Activated CD8-positive, alpha-beta T cell treated with anti-CD3 and anti-CD28 coated beads, Interleukin-2, amount 10 ng/mL, durations not matched to agents 7 days and 5 days (primary cell): Measurements from ENCODE around the gene SERINC1. TPM values are rescaled to one million over a fixed set of nuclear protein-coding genes. Genes with fewer than 3 reads are reported as not detected.

ENCODE experiments used
- ATAC-seq: fragments of 150-1000 bp; cut with Tn5 transposase; one replicate; pipeline ENCODE4 v1.10.0; 2021; ENCODE audit warnings: moderate library complexity
- CTCF ChIA-PET: fragments of 350-600 bp; sonication (Branson Sonifier 250); formaldehyde crosslinking; loops from one replicate; lab custom pipeline; 2021; ENCODE audit warnings: antibody characterized with exemption; lab: Charles Lee
- POLR2A ChIA-PET: fragments of 350-600 bp; sonication (Branson Sonifier 250); formaldehyde crosslinking; loops from one replicate; lab custom pipeline; 2021; ENCODE audit warnings: antibody characterized with exemption; lab: Charles Lee
- DNase-seq: peaks from one replicate; pipeline ENCODE4 v3.0.0-alpha.2; 2020
- H3K27ac Mint-ChIP-seq: one replicate; pipeline ENCODE4 v1.8.0; 2021; ENCODE audit warnings: mild to moderate bottlenecking, mixed read lengths
- H3K27me3 Mint-ChIP-seq: one replicate; pipeline ENCODE4 v1.8.0; 2021; ENCODE audit warnings: low read depth, mixed read lengths
- H3K36me3 Mint-ChIP-seq: one replicate; pipeline ENCODE4 v1.8.0; 2021; ENCODE audit warnings: low read depth, mixed read lengths
- H3K4me1 Mint-ChIP-seq: one replicate; pipeline ENCODE4 v1.8.0; 2021; ENCODE audit warnings: low read depth, mixed read lengths
- H3K4me3 Mint-ChIP-seq: one replicate; pipeline ENCODE4 v1.8.0; 2021; ENCODE audit warnings: mild to moderate bottlenecking, mixed read lengths
- H3K9me3 Mint-ChIP-seq: one replicate; pipeline ENCODE4 v1.8.0; 2022; ENCODE audit warnings: mixed read lengths; ENCODE audit not compliant: insufficient read depth
- total RNA-seq, 2 experiments: library from RNA; stranded (reverse); gene quantifications; one replicate each; pipeline ENCODE4 v1.2.3, GENCODE V29; 2021

SERINC1 gene
- total RNA-seq, 2 experiments from 2014 or later, result 41.9 to 44.9 TPM

GRCh38 chr6:122408240-122408639, 63.4 kb downstream of the SERINC1 start:
- Mint-ChIP-seq H3K27me3 (no peaks in the 10 kb centered on the region), H3K4me3 (peak overlapping the region; percentile 66), H3K9me3 (no peaks in the 10 kb centered on the region), H3K27ac (peak overlapping the region; percentile 86), H3K36me3 (peaks cover 58% of the 10 kb centered on the region), H3K4me1 (peaks cover 47% of the 10 kb centered on the region)
- ChIA-PET CTCF (interaction anchor here (1.5 kb wide), 1 partner anchor 9 kb away, joined by 4 read pairs; the partner anchor contains the start of gene HSF2), POLR2A (interaction anchor here (0.9 to 1.5 kb wide), 2 partner anchors 9 to 63 kb away, joined by 4 to 5 read pairs; partner anchors contain the start of genes HSF2 and SERINC1)
- ATAC-seq (no peak), DNase-seq (no peak)

GRCh38 chr6:122407712-122408111, 63.9 kb downstream of the SERINC1 start:
- Mint-ChIP-seq H3K27me3 (no peaks in the 10 kb centered on the region), H3K4me3 (no peak overlapping the region), H3K4me1 (peaks cover 48% of the 10 kb centered on the region), H3K27ac (no peak overlapping the region), H3K36me3 (peaks cover 58% of the 10 kb centered on the region), H3K9me3 (no peaks in the 10 kb centered on the region)
- ChIA-PET POLR2A (no interaction called here), CTCF (interaction anchor here (1.5 kb wide), 1 partner anchor 8 kb away, joined by 4 read pairs; the partner anchor contains the start of gene HSF2)
- DNase-seq (no peak), ATAC-seq (no peak)

- H3K27ac Mint-ChIP-seq, result peak overlapping the region; percentile 37
- ATAC-seq, result no peak
- no peak for DNase-seq
- peaks cover 50% of the 10 kb centered on the region for H3K36me3 Mint-ChIP-seq
- CTCF ChIA-PET, result interaction anchor here (0.9 to 1.2 kb wide), 2 partner anchors 10 to 13 kb away, joined by 3 read pairs; no protein-coding TSS in a partner anchor
- H3K9me3 Mint-ChIP-seq, result no peaks in the 10 kb centered on the region
- no peak overlapping the region for H3K4me3 Mint-ChIP-seq
- POLR2A ChIA-PET, result interaction anchor here (1.4 kb wide), 1 partner anchor 65 kb away, joined by 5 read pairs; the partner anchor contains the start of gene SERINC1
- peaks cover 62% of the 10 kb centered on the region for H3K4me1 Mint-ChIP-seq
- no peaks in the 10 kb centered on the region for H3K27me3 Mint-ChIP-seq
Observed at GRCh38 chr6:122406187-122406586, 65.4 kb downstream of the SERINC1 start.

- CTCF ChIA-PET, result interaction anchor here (0.9 to 1.2 kb wide), 2 partner anchors 9 to 14 kb away, joined by 3 read pairs; no protein-coding TSS in a partner anchor
- DNase-seq (no peak), ATAC-seq (no peak)
- Mint-ChIP-seq H3K9me3 (no peaks in the 10 kb centered on the region), H3K36me3 (peaks cover 43% of the 10 kb centered on the region), H3K27me3 (no peaks in the 10 kb centered on the region), H3K4me3 (no peak overlapping the region), H3K4me1 (peaks cover 62% of the 10 kb centered on the region), H3K27ac (no peak overlapping the region)
- POLR2A ChIA-PET, result interaction anchor here (1.4 kb wide), 1 partner anchor 66 kb away, joined by 5 read pairs; the partner anchor contains the start of gene SERINC1
Observed at GRCh38 chr6:122405417-122405816, 66.2 kb downstream of the SERINC1 start.

- Mint-ChIP-seq H3K4me3 (no peak overlapping the region), H3K4me1 (peaks cover 58% of the 10 kb centered on the region), H3K9me3 (no peaks in the 10 kb centered on the region), H3K27me3 (no peaks in the 10 kb centered on the region), H3K27ac (no peak overlapping the region), H3K36me3 (peaks cover 40% of the 10 kb centered on the region)
- DNase-seq (no peak), ATAC-seq (no peak)
- CTCF ChIA-PET, result no interaction called here
- POLR2A ChIA-PET, result no interaction called here
Observed at GRCh38 chr6:122404444-122404843, 67.2 kb downstream of the SERINC1 start.

GRCh38 chr6:122401104-122401503, 70.5 kb downstream of the SERINC1 start:
- peak overlapping the region; percentile 98 for H3K4me3 Mint-ChIP-seq
- ATAC-seq (no peak), DNase-seq (no peak)
- peaks cover 38% of the 10 kb centered on the region for H3K4me1 Mint-ChIP-seq
- no peaks in the 10 kb centered on the region for H3K9me3 Mint-ChIP-seq
- ChIA-PET POLR2A (interaction anchor here (2.0 kb wide), 1 partner anchor 70 kb away, joined by 8 read pairs; the partner anchor contains the start of gene SERINC1), CTCF (interaction anchor here (1.0 kb wide), 1 partner anchor 35 kb away, joined by 3 read pairs; no protein-coding TSS in a partner anchor)
- H3K27me3 Mint-ChIP-seq, result no peaks in the 10 kb centered on the region
- H3K27ac Mint-ChIP-seq, result peak overlapping the region; percentile 96
- peaks cover 14% of the 10 kb centered on the region for H3K36me3 Mint-ChIP-seq

GRCh38 chr6:122400462-122401089, 71.0 kb downstream of the SERINC1 start:
- ChIA-PET POLR2A (interaction anchor here (1.5 to 2.0 kb wide), 2 partner anchors 71 kb away, joined by 8 to 9 read pairs; partner anchors contain the start of gene SERINC1), CTCF (no interaction called here)
- ATAC-seq, result no peak
- Mint-ChIP-seq H3K27ac (peak overlapping the region; percentile 96), H3K4me1 (peaks cover 36% of the 10 kb centered on the region), H3K36me3 (peaks cover 11% of the 10 kb centered on the region), H3K9me3 (no peaks in the 10 kb centered on the region), H3K4me3 (peak overlapping the region; percentile 98), H3K27me3 (no peaks in the 10 kb centered on the region)
- DNase-seq, result no peak

- CTCF ChIA-PET, result interaction anchor here (1.4 to 1.6 kb wide), 4 partner anchors 8 to 131 kb away, joined by 3 to 10 read pairs (median 6); no protein-coding TSS in a partner anchor
- H3K27me3 Mint-ChIP-seq, result no peaks in the 10 kb centered on the region
- H3K9me3 Mint-ChIP-seq, result no peaks in the 10 kb centered on the region
- ATAC-seq (no peak), DNase-seq (no peak)
- H3K27ac Mint-ChIP-seq, result peak overlapping the region; percentile 96
- peaks cover 36% of the 10 kb centered on the region for H3K4me1 Mint-ChIP-seq
- peak overlapping the region; percentile 98 for H3K4me3 Mint-ChIP-seq
- POLR2A ChIA-PET, result interaction anchor here (1.5 to 1.6 kb wide), 2 partner anchors 8 to 71 kb away, joined by 5 to 9 read pairs; partner anchors contain the start of gene SERINC1
- H3K36me3 Mint-ChIP-seq, result peaks cover 11% of the 10 kb centered on the region
Observed at GRCh38 chr6:122400121-122400450, 71.5 kb downstream of the SERINC1 start.

- ATAC-seq, result peak; percentile 100
- CTCF ChIA-PET, result interaction anchor here (0.8 to 1.6 kb wide), 6 partner anchors 9 to 131 kb away, joined by 3 to 10 read pairs (median 4); no protein-coding TSS in a partner anchor
- peaks cover 35% of the 10 kb centered on the region for H3K4me1 Mint-ChIP-seq
- no peaks in the 10 kb centered on the region for H3K27me3 Mint-ChIP-seq
- POLR2A ChIA-PET, result interaction anchor here (0.6 to 1.6 kb wide), 4 partner anchors 9 to 75 kb away, joined by 3 to 9 read pairs (median 4); partner anchors contain the start of gene SERINC1
- peak within 1 kb of the TSS; percentile 98 for H3K4me3 Mint-ChIP-seq
- peaks cover 9% of the 10 kb centered on the region for H3K36me3 Mint-ChIP-seq
- H3K27ac Mint-ChIP-seq, result peak within 1 kb of the TSS; percentile 96
- no peaks in the 10 kb centered on the region for H3K9me3 Mint-ChIP-seq
- peak; percentile 96 for DNase-seq
Observed at GRCh38 chr6:122399348-122400120, 72.1 kb downstream of the SERINC1 start, which contains the start of gene HSF2. HSF2 (plus strand) TSS chr6:122399652; CDS start chr6:122399738, 86 bp downstream.

- DNase-seq (no peak), ATAC-seq (no peak)
- Mint-ChIP-seq H3K4me3 (peak overlapping the region; percentile 98), H3K27me3 (no peaks in the 10 kb centered on the region), H3K9me3 (no peaks in the 10 kb centered on the region), H3K27ac (peak overlapping the region; percentile 75), H3K4me1 (peaks cover 33% of the 10 kb centered on the region), H3K36me3 (peaks cover 7% of the 10 kb centered on the region)
- ChIA-PET CTCF (interaction anchor here (0.7 to 1.6 kb wide), 7 partner anchors 9 to 132 kb away, joined by 3 to 10 read pairs (median 4); partner anchors contain the start of gene SERINC1), POLR2A (interaction anchor here (0.6 to 1.6 kb wide), 4 partner anchors 9 to 75 kb away, joined by 3 to 9 read pairs (median 4); partner anchors contain the start of gene SERINC1)
Observed at GRCh38 chr6:122399055-122399347, 72.6 kb downstream of the SERINC1 start.

- Mint-ChIP-seq H3K4me1 (peaks cover 4% of the 10 kb centered on the region), H3K9me3 (no peaks in the 10 kb centered on the region), H3K27me3 (peaks cover 4% of the 10 kb centered on the region), H3K36me3 (no peaks in the 10 kb centered on the region), H3K4me3 (no peak overlapping the region), H3K27ac (no peak overlapping the region)
- POLR2A ChIA-PET, result interaction anchor here (2.3 kb wide), 1 partner anchor 77 kb away, joined by 9 read pairs; the partner anchor contains the start of gene SERINC1
- ATAC-seq, result no peak
- CTCF ChIA-PET, result interaction anchor here (0.9 to 1.4 kb wide), 2 partner anchors 19 to 136 kb away, joined by 4 read pairs; no protein-coding TSS in a partner anchor
- DNase-seq, result no peak
Observed at GRCh38 chr6:122394016-122394415, 77.6 kb downstream of the SERINC1 start.
